NOMO-1 treated with DMSO at 0.1 percent for 48 hours (cell line): ENCODE results near the gene KLK15.
"Not testable (repeated sequence)": the region's sequence is repeated elsewhere in the genome, so short reads cannot be mapped to it uniquely, and the experiment has no call there.

Experiments used
- DNase-seq: peaks from one replicate; lab custom pipeline; 2025; ENCODE audit not compliant: unreplicated experiment; lab: John Stamatoyannopoulos, UW

Gene KLK15

GRCh38 chr19:50821248-50821612 is 12.1 kb downstream of the KLK15 start:
- no peak for DNase-seq

GRCh38 chr19:50820549-50821247 is 12.7 kb downstream of the KLK15 start:
- DNase-seq: peak; percentile 29

DNA sequence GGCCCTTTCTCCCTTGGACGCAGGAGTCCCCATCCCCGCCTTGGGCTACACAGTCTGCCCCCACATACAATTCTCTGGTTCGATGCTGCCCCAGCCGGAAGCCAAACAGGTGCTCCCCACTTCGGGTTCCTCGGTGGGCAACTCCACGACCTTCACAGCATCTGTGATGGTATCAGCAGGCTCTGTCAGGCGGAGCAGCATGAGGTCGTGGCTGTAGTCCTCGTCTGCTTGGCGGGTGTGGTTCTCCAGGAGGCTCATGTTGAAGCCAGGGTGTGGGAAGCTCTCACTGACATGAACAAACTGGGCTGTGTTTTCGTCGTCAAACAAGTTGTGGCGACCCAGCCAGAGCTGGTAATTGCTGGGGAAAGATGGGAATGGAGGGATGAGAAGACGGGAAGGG is 13.3 kb downstream of the KLK15 start:
- DNase-seq: no peak

DNA sequence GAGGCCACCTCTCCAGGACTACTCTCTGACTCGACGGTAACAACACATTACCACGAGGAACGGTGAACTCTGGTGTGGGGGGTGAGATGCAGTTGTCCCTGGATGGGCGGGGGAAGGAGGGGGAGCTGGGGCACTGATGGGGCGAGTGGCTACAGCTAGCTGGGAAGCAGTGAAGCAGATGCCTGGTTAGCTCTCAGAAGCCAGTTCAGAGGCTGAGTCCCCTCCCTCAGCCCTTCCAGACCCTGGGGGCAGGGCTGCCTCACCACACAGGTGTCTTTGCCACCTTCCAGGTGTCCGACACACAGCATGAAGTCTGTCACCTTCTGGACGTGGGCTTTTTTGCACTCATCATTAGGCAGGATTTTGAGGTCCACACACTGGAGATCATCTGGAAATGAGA is 13.7 kb downstream of the KLK15 start:
- DNase-seq: no peak

- DNase-seq: no peak
Measured at GRCh38 chr19:50818859-50819472, 14.4 kb downstream of the KLK15 start.

GRCh38 chr19:50817941-50818858 is 15.2 kb downstream of the KLK15 start:
- peak; percentile 63 for DNase-seq

DNA sequence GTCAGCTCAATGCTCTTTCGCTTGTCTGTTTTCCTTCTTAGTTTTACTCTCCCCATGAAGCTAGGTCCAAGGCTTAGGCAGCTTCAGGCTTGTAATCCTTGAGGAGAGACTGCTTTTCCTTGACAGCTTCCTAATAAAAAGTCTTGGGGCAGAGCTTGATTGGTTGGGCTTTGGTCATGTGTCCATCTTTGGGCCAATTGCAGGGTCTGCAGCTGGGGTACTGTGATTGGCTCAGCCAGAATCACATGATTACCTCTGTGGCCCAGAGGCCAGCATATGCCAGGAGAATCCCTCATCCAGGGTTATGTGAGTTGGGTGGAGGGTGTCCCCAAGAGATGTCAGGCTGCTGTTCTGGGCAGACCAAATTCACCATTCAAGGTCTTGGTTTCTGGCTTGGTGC is 17.9 kb downstream of the KLK15 start:
- no peak for DNase-seq

DNA sequence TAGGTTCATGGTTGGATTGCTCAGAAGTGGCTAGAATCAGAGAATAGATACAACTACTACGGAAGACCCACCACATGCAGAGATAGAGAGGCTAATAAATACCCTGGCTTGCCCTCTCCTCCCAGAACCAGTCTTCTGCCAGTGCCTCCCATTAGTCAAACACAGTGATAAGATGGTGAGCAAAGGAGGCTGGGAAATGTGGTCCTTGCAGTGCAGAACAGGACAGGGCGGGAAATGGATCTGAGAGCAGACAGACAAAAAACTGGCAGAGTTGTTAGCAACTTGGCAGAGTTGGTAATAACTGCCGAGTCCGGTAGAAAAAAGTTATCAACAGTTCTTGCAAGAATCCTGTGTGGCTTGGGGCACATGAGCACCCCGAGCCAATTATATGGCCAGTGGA is 18.5 kb downstream of the KLK15 start:
- DNase-seq: no peak

DNA sequence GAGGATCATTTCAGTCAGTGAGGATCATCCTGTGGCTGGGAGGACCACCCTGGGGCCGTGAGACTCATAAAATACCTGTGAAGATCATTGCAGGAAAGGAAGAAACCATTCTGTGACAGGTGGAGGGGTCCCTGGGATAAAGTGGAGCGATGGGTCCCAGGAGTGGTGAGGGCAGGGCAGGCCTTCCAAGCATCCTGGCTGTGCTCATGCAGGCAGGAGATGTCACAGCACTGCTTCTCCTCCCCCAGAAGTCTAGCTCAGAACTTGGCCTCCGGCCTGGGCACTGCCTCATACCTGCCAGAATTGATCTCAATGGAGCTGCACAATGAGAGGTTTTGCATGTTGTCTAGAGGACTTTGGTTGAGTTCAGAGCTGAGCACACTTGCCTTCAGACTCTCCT is 20.9 kb downstream of the KLK15 start:
- DNase-seq: no peak

DNA sequence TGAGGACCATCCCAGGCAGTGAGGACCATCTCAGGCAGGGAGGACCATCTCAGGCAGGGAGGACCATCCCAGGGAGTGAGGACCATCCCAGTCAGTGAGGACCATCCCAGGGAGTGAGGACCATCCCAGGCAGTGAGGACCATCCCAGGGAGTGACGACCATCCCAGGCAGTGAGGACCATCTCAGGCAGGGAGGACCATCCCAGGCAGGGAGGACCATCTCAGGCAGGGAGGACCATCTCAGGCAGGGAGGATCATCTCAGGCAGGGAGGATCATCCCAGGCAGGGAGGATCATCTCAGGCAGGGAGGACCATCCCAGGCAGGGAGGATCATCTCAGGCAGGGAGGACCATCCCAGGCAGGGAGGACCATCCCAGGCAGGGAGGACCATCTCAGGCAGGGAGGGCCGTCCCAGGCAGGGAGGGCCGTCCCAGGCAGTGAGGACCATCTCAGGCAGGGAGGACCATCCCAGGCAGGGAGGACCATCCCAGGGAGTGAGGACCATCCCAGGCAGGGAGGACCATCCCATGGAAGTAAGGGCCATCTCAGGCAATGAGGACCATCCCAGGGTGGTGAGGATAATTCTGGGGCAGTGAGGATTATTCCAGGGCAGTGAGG is 21.6 kb downstream of the KLK15 start:
- not testable (repeated sequence) for DNase-seq

DNA sequence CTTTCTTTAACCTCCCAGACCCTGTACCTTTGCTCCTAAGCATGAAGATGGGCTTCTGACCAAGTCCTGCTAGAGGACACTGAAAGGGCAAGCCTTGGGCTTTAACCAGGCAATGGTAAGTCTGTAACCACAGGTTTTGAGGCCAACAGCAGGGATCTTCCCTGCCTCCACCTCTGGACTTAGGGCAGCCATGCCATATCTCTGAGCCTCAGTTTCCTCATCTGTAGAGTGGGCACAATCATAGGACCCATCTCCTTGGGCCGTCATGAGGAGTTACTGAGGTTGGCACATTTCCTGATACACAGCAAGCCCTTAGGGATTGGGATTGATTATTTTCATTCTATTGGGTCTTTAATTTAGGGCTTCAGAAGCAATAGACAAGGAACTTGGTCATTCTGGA is 24.5 kb downstream of the KLK15 start:
- DNase-seq: no peak

DNA sequence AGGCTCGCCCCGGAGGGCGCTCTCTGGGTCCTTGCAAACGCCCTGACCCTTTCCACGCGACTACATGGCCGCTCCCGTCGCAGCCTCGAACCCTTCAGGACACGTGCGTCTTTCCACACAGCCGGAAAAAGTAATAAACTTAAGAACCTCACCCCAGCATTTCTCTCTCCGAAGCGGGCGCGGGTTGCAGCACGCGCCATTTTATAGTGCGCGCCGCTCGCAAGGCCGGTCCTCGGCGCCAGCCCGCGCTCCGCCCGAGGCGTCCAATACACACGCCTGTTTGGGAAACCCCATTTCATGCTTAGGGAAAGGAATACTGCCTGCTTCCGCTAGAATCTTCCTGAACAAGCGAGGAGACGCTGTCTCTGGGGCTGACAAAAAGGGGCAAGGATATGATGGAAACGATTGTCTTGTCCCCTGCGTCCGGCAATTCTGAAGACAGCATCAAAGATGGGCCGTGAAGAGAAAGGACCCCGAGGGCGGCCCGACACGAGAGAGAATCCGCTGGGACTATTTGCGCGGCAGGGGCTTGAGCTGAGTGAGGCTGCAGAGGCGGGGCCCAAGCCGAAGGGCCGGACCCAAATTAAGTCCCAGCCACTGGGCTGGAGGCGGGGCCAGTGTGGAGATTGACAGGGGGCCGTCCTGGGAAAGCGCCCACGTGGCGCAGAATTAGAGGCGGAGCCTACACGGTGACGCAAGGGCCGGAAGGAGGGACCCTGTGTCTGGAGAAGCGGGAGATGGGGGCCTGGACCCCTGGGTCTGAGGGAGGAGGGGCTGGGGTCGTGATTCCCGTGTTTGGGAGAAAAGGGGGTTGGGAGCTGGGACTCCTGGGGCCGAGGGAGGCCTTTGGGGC is 28.7 kb downstream of the KLK15 start:
- DNase-seq: peak; percentile 97

DNA sequence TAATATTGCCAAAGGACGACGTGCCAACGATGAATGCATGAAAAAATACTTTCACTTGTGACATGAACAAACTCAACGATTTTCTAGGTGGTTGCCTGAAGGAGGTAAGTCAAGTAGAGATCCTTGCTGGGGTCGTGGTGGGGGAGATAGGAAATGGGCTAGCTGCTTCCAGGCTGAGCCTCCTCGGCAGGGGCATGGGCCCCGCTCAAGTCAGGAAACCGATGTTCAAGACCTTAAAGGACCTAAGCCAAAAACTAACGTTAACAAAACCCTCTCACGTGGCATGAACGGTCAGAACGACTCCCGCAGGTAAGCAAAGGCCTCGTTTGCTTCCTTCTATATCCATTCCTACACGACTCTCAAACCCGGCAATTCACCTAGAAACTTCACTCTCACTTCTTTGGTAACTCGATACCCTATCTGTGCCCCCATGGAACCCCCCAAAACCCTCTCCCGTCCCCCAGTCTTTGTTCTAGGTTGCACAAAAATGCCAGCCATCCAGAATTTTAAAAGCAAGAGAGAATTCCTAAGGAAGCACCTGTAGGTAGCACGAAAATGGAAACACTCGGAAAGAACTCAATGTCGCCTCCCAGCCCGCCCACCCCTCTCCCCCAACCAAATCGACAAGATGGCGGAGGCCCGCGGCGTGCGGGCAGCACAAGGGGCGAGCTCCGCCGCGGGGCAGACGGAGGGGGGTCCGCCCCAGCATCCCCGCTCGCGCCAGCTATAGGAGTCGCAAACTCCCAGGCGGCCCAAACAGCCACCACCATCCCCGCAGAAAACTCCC is 29.5 kb downstream of the KLK15 start:
- peak; percentile 47 for DNase-seq

GRCh38 chr19:50801107-50801506 is 32.3 kb downstream of the KLK15 start:
- no peak for DNase-seq

- no peak for DNase-seq
Measured at GRCh38 chr19:50799547-50799851, 33.9 kb downstream of the KLK15 start.

DNA sequence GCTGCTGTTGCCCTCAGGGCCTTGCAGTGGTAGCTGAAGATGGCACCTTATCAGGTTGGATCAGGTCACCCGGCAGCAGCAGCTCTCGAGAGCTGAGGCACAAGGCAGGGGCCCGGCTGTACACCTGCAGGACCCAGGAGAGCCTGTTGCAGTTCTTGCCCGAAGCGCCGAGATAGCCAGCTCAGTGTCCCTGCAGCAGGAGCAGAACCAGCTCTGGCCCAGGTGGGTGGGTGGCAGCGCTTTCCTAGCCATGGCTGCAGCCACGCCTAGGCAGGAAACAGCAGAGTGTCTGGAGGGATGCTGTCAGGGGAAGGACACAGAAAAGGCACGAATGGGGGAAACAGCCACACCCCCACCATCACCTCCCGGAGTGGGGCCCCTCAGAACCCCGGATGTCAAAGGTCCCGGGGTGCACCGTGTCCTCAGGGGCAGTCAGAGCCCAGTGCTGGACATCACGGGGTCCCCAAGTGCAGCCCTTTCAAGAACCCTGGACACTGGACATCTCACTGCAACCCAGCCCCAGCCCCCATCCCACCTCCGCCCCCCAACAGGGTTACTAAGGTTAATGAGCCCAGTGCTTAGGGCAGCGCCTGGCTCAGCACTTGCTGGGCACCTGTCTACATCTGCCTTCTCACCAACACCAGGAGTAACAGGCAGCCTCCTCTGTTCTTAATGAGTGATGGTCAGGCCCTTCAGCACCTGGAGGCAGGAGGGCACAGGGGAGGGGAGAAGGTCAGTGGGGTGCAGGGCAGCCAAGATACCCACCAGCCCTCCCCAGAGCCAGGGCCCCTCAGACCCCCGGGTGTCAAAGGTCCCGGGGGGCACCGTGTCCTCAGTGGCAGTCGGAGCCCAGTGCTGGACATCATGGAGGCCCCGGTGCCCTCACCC is 34.5 kb downstream of the KLK15 start:
- DNase-seq: no peak

DNA sequence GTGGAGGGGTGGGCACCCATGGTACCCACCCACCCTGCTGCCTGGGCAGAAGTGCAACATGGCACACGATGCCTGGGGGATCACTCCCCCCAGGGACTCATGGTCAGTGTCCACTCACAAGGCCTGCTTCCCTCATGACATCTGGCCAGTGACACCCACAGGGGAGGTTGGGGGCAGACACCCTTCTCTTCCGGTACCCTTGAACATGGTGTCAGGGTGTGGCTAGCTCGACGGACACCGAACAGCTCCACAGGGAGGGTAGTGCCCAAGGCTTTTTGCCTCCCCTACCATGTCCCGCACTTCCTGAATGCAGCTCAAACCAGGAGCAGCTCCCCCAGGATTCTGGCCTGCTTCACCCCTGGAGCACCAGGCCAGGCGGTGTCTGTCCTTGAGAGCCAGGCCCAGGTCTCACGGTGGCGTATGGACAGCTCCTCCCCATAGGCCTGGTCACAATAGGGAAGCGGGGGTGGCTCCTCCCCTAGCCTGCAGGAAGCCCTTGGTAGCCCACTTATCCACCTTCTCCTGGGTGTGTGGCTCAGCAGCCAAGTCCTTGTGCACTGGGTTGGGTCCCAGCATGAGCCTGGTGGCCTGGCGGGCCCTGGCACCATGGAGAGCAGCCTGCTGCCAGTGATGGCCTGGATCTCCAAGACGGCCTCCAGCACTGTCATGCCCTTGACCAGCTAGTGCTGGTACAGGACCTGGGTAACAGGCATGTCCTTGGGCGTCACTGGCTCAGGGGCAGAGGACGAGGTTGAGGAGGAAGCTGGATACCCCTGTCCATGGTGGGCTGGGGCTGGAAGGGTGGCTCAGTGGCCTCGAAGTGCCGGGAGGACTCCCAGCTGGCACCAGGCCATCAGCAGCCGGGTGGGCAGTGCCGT is 35.4 kb downstream of the KLK15 start:
- no peak for DNase-seq

DNA sequence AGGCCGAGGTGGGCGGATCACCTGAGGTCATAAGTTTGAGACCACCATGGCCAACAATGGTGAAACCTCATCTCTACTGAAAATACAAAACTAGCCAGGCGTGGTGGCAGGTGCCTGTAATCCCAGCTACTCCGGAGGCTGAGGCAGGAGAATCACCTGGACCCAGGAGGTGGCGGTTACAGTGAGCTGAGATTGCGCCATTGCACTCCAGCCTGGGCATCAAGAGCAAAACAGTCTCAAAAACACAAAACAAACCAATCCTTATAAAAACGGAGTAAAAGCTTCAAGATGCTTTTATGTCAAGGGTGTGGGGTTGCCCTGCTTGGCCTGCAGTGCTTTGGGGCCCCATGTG is 36.0 kb downstream of the KLK15 start:
- DNase-seq: no peak
